Measurements from ENCODE around the gene BRCC3. TPM values are rescaled to one million over a fixed set of nuclear protein-coding genes. Genes with fewer than 3 reads are reported as not detected.

The BRCC3 gene
- polyA plus RNA-seq (2012; rRNA removed): 11.2 and 16.6 TPM in 2 replicates
- polyA plus RNA-seq (2012; cell fraction: cytosol; rRNA removed): 15.2 and 16.1 TPM in 2 replicates
- 4.5 and 11.0 TPM in 2 replicates for polyA plus RNA-seq (2012; cell fraction: nucleus; rRNA removed)

DNA sequence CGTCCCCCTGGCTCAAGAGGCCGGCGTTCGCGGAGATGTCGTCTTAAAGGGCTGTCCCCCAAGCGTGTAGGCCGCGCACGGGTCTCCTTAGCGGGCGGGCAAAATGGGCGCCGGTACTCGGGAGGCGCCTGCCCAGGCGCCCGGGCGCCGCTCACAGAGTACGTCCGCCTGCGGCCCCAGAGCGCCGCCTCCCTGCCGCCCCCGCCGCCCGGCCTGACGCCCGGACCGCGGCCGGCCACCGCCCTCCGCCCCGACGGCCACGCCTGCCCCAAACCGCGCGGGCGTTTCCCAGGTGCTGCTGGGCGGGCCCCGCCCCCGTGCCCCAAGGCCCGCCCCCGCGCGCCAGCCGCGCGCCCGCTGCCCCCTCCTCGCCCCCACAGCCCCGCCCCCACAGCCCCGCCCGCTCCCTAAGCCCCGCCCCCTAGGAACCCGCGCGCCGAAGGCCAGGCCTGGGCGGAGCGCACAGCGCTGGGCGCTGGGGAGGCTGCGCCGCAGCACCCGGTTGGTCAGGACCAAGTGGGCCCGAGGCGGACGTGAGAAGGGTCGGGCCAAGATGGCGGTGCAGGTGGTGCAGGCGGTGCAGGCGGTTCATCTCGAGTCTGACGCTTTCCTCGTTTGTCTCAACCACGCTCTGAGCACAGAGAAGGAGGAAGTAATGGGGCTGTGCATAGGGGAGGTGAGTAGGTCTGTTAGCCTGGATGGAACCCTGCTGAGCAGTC lies at the start of gene BRCC3, which contains the start of the genes CMC4 and MTCP1:
BRCC3 (plus strand) TSS at position 534 of the 719 bp plus-strand sequence; CDS start at position 554, 20 bp downstream.
CMC4 (minus strand) TSS at position 162 of the 719 bp plus-strand sequence. CDS start 7,113 bp downstream, outside the sequence.
MTCP1 (minus strand) TSS at position 162 of the 719 bp plus-strand sequence. CDS start 5,126 bp downstream, outside the sequence.
- Histone ChIP-seq H3K4me2 (peak within 1 kb of the TSS; percentile 68), H3K27me3 (ENCODE audit: insufficient read depth) (no peaks in the 10 kb centered on the region), H3K27ac (ENCODE audit: low read depth in 2 of 2, low read length in 1 of 2) (peak within 1 kb of the TSS; percentile 75 to 76), H3K36me3 (replicated peaks in 1 of 2; ENCODE audit: control insufficient read depth in 1 of 2, insufficient read depth in 2 of 2, low read length in 1 of 2) (peaks cover 0 to 10% of the 10 kb centered on the region in 2 experiments), H4K20me1 (ENCODE audit: insufficient read depth) (no peaks in the 10 kb centered on the region), H3K9me2 (no peaks in the 10 kb centered on the region), H3K79me2 (ENCODE audit: insufficient read depth) (peaks cover 43% of the 10 kb centered on the region), H3K9me3 (no peaks in the 10 kb centered on the region), H3K4me1 (ENCODE audit: control insufficient read depth in 1 of 2, insufficient read depth in 2 of 2, low read depth in 1 of 2, low read length in 1 of 2) (no peaks in the 10 kb centered on the region; a peak in 2 of 4 replicates), H3K9ac (peak within 1 kb of the TSS; percentile 83), H3F3A (replicated peaks; ENCODE audit: insufficient read depth) (peaks cover 5% of the 10 kb centered on the region), H2AFZ (ENCODE audit: low read depth) (peak within 1 kb of the TSS; percentile 60; the same call in 1 of the 2 replicates), H3K4me3 (ENCODE audit: low read depth in 2 of 2, low read length in 1 of 2) (peak within 1 kb of the TSS; percentile 64 to 72)
- WGBS (ENCODE audit: low lambda C conversion rate): 49% methylated on average over 17 of the region's 81 CpGs
- peak; percentile 93 for DNase-seq
- ChIA-PET CTCF (interaction anchor here (6.9 kb wide), 1 partner anchor 14 kb away, joined by 35 read pairs; no protein-coding TSS in a partner anchor), POLR2A (no interaction called here)
- TF ChIP-seq NRF1 (IDR thresholded peaks at IDR 0.05; ENCODE audit: low read depth, low read length): peak; percentile 57
- peak; percentile 87 for TF ChIP-seq TAF1 (IDR thresholded peaks at IDR 0.05; ENCODE audit: borderline replicate concordance, low read depth, low read length)
- TF ChIP-seq, protein P1, sequence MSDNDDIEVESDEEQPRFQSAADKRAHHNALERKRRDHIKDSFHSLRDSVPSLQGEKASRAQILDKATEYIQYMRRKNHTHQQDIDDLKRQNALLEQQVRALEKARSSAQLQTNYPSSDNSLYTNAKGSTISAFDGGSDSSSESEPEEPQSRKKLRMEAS (IDR thresholded peaks at IDR 0.05; ENCODE audit: low read depth): peak; percentile 70; the same call in 1 of the 2 replicates
- TF ChIP-seq RCOR1 (IDR thresholded peaks at IDR 0.05; ENCODE audit: low read length): no peak
- TF ChIP-seq POLR2AphosphoS5 (IDR thresholded peaks at IDR 0.05; ENCODE audit: low read depth, low read length): peak; percentile 67
- TF ChIP-seq FOSL2 (IDR thresholded peaks at IDR 0.05; ENCODE audit: borderline replicate concordance, low read depth): no peak
- no peak for TF ChIP-seq GATA2 (CRISPR knock-in tag; IDR thresholded peaks at IDR 0.05)
- TF ChIP-seq ELF1 (IDR thresholded peaks at IDR 0.05): no peak
- no peak for TF ChIP-seq RFX5 (IDR thresholded peaks at IDR 0.05; ENCODE audit: low read length)
- TF ChIP-seq, protein P2, sequence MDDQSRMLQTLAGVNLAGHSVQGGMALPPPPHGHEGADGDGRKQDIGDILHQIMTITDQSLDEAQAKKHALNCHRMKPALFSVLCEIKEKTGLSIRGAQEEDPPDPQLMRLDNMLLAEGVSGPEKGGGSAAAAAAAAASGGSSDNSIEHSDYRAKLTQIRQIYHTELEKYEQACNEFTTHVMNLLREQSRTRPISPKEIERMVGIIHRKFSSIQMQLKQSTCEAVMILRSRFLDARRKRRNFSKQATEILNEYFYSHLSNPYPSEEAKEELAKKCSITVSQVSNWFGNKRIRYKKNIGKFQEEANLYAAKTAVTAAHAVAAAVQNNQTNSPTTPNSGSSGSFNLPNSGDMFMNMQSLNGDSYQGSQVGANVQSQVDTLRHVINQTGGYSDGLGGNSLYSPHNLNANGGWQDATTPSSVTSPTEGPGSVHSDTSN (IDR thresholded peaks at IDR 0.05): no peak
- TF ChIP-seq, protein P3, sequence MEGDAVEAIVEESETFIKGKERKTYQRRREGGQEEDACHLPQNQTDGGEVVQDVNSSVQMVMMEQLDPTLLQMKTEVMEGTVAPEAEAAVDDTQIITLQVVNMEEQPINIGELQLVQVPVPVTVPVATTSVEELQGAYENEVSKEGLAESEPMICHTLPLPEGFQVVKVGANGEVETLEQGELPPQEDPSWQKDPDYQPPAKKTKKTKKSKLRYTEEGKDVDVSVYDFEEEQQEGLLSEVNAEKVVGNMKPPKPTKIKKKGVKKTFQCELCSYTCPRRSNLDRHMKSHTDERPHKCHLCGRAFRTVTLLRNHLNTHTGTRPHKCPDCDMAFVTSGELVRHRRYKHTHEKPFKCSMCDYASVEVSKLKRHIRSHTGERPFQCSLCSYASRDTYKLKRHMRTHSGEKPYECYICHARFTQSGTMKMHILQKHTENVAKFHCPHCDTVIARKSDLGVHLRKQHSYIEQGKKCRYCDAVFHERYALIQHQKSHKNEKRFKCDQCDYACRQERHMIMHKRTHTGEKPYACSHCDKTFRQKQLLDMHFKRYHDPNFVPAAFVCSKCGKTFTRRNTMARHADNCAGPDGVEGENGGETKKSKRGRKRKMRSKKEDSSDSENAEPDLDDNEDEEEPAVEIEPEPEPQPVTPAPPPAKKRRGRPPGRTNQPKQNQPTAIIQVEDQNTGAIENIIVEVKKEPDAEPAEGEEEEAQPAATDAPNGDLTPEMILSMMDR (IDR thresholded peaks at IDR 0.05): no peak
- no peak for TF ChIP-seq MEF2A (IDR thresholded peaks at IDR 0.05; ENCODE audit: borderline replicate concordance, low read depth)
- TF ChIP-seq MXI1 (IDR thresholded peaks at IDR 0.05; ENCODE audit: low read depth, low read length): peak; percentile 44; the same call in 1 of the 2 replicates
- peak; percentile 83 for TF ChIP-seq YY1 (IDR thresholded peaks at IDR 0.05; ENCODE audit: low read depth)
